H1 (cell line): Measurements from ENCODE around the gene SH3RF2. TPM values are rescaled to one million over a fixed set of nuclear protein-coding genes. Genes with fewer than 3 reads are reported as not detected.

ENCODE experiments used
- CTCF ChIA-PET: fragments of 300-600 bp; sonication (Branson Sonifier 250); formaldehyde crosslinking; loops from one replicate; lab custom pipeline; 2021; ENCODE audit not compliant: partially characterized antibody; lab: Charles Lee
- POLR2A ChIA-PET: fragments of 300-600 bp; sonication (Branson Sonifier 250); formaldehyde crosslinking; loops from one replicate; lab custom pipeline; 2021; ENCODE audit warnings: inconsistent platforms; ENCODE audit not compliant: partially characterized antibody; lab: Charles Lee
- DNase-seq, 2 experiments: peaks; one replicate each; pipeline versions ENCODE4 v3.0.0 to v3.0.0-alpha.2; 2010 to 2022; ENCODE audit warnings: low spot score in 2 of 2, low read depth in 1 of 2, mixed read lengths in 1 of 2
- FAIRE-seq: peaks from 2 replicates; lab custom pipeline; 2011; peaks lifted over from hg19 to GRCh38; lab: Jason Lieb, UNC
- H2AFZ ChIP-seq: 2 replicates; pipeline ENCODE4 v1.8.1; 2012; ENCODE audit warnings: low read length, inconsistent platforms
- H2AK5ac ChIP-seq: 2 replicates; pipeline ENCODE4 v1.6.1; 2013; ENCODE audit warnings: low read depth, low read length
- H2BK120ac ChIP-seq: replicated peaks from 2 replicates; pipeline ENCODE3; 2013; ENCODE audit warnings: low read depth, low read length, inconsistent platforms
- H2BK12ac ChIP-seq: 2 replicates; pipeline ENCODE4 v1.6.1; 2013; ENCODE audit warnings: low read depth, low read length
- H2BK15ac ChIP-seq: 2 replicates; pipeline ENCODE4 v1.6.1; 2013; ENCODE audit warnings: low read length
- H2BK20ac ChIP-seq: 2 replicates; pipeline ENCODE4 v1.6.1; 2013; ENCODE audit warnings: low read length
- H2BK5ac ChIP-seq: 2 replicates; pipeline ENCODE4 v1.6.1; 2013; ENCODE audit warnings: low read depth, low read length
- H3K14ac ChIP-seq: 2 replicates; pipeline ENCODE4 v1.6.1; 2013; ENCODE audit warnings: inconsistent platforms; ENCODE audit not compliant: insufficient read length
- H3K18ac ChIP-seq: 2 replicates; pipeline ENCODE4 v1.6.1; 2013; ENCODE audit warnings: low read length; ENCODE audit errors: extremely low read depth
- H3K23ac ChIP-seq: 2 replicates; pipeline ENCODE4 v1.6.1; 2013; ENCODE audit warnings: inconsistent platforms; ENCODE audit not compliant: insufficient read length
- H3K23me2 ChIP-seq: 2 replicates; pipeline ENCODE4 v1.6.1; 2013; ENCODE audit warnings: low read depth, low read length
- H3K27ac ChIP-seq: 2 replicates; pipeline ENCODE4 v1.6.1; 2011; ENCODE audit warnings: low read depth, low read length, inconsistent platforms
- H3K27me3 ChIP-seq, 4 experiments: replicated peaks in 1 of 4; 1 replicate in 1 of 4; 2 replicates in 3 of 4; pipeline versions ENCODE4 v1.6.1 to v1.8.1; 2011 to 2013; ENCODE audit warnings: low read length in 3 of 4, mild to moderate bottlenecking in 3 of 4, inconsistent platforms in 2 of 4, mixed read lengths in 2 of 4, moderate library complexity in 1 of 4; ENCODE audit not compliant: control insufficient read depth in 3 of 4, insufficient read depth in 3 of 4; ENCODE audit errors: extremely low read depth in 1 of 4
- H3K36me3 ChIP-seq, 4 experiments: 2 replicates each; pipeline versions ENCODE4 v1.6.1 to v1.8.1; 2011 to 2013; ENCODE audit warnings: mild to moderate bottlenecking in 4 of 4, low read length in 3 of 4, moderate library complexity in 2 of 4, control low read depth in 1 of 4, inconsistent platforms in 1 of 4; ENCODE audit not compliant: insufficient read depth in 4 of 4, control insufficient read depth in 2 of 4
- H3K4ac ChIP-seq: replicated peaks from 2 replicates; pipeline ENCODE3; 2013; ENCODE audit warnings: low read length, low read depth, mixed read lengths, inconsistent platforms; ENCODE audit not compliant: insufficient read length
- H3K4me1 ChIP-seq, 4 experiments: replicated peaks in 1 of 4; 1 replicate in 1 of 4; 2 replicates in 3 of 4; pipeline versions ENCODE4 v1.6.1 to v1.8.1; 2011 to 2013; ENCODE audit warnings: low read length in 3 of 4, inconsistent platforms in 2 of 4, mixed read lengths in 1 of 4; ENCODE audit not compliant: insufficient read depth in 4 of 4, control insufficient read depth in 3 of 4
- H3K4me2 ChIP-seq, 2 experiments: 2 replicates each; pipeline versions ENCODE4 v1.6.1 to v1.8.1; 2011 to 2013; ENCODE audit warnings: low read depth in 2 of 2, low read length in 2 of 2, control low read depth in 1 of 2, inconsistent platforms in 1 of 2, mild to moderate bottlenecking in 1 of 2; ENCODE audit not compliant: insufficient read depth in 1 of 2
- H3K4me3 ChIP-seq, 4 experiments: fragments of 200-600, 300-600 bp in 1 of 4; sonication (generic), shearing (Covaris generic), sonication (Bioruptor Twin) in 1 of 4; 2 replicates each; pipeline versions ENCODE4 v1.5.1 to v1.8.1; 2011 to 2016; ENCODE audit warnings: low read length in 4 of 4, low read depth in 3 of 4, control low read depth in 2 of 4, inconsistent platforms in 2 of 4, mild to moderate bottlenecking in 2 of 4, mixed read lengths in 1 of 4, moderate library complexity in 1 of 4; ENCODE audit not compliant: insufficient read depth in 2 of 4; ENCODE audit errors: extremely low read depth in 1 of 4
- H3K56ac ChIP-seq: replicated peaks from 2 replicates; pipeline ENCODE3; 2013; ENCODE audit warnings: low read depth, mild to moderate bottlenecking, mixed read lengths, low read length, inconsistent platforms; ENCODE audit not compliant: insufficient read length
- H3K79me1 ChIP-seq: 2 replicates; pipeline ENCODE4 v1.6.1; 2013; ENCODE audit warnings: low read depth, low read length, control low read depth
- H3K79me2 ChIP-seq, 2 experiments: 2 replicates each; pipeline versions ENCODE4 v1.6.1 to v1.8.1; 2012 to 2013; ENCODE audit warnings: low read length in 2 of 2, mild to moderate bottlenecking in 2 of 2, inconsistent platforms in 1 of 2; ENCODE audit not compliant: insufficient read depth in 2 of 2, control insufficient read depth in 1 of 2
- H3K9ac ChIP-seq, 4 experiments: replicated peaks in 1 of 4; 1 replicate in 1 of 4; 2 replicates in 3 of 4; pipeline versions ENCODE4 v1.6.1 to v1.8.1; 2011 to 2013; ENCODE audit warnings: low read depth in 3 of 4, low read length in 3 of 4, control low read depth in 2 of 4, mild to moderate bottlenecking in 2 of 4, moderate library complexity in 2 of 4, inconsistent platforms in 1 of 4; ENCODE audit errors: extremely low read depth in 1 of 4
- H3K9me3 ChIP-seq, 2 experiments: 2 replicates each; pipeline versions ENCODE4 v1.6.1 to v1.8.1; 2012 to 2013; ENCODE audit warnings: mild to moderate bottlenecking in 2 of 2, moderate library complexity in 2 of 2, control low read depth in 1 of 2, inconsistent platforms in 1 of 2, low read depth in 1 of 2, low read length in 1 of 2, mixed read lengths in 1 of 2; ENCODE audit not compliant: insufficient read depth in 2 of 2
- H4K20me1 ChIP-seq, 2 experiments: replicated peaks in 1 of 2; 2 replicates each; pipeline versions ENCODE3 to v1.8.1; 2011 to 2013; ENCODE audit warnings: inconsistent platforms in 2 of 2, low read length in 2 of 2, mild to moderate bottlenecking in 1 of 2; ENCODE audit not compliant: insufficient read depth in 2 of 2, control insufficient read depth in 1 of 2
- H4K5ac ChIP-seq: 2 replicates; pipeline ENCODE4 v1.6.1; 2013; ENCODE audit warnings: low read length, low read depth, mixed read lengths, inconsistent platforms; ENCODE audit not compliant: insufficient read length
- H4K8ac ChIP-seq: 2 replicates; pipeline ENCODE4 v1.8.0; 2013; ENCODE audit warnings: mild to moderate bottlenecking, moderate library complexity, low read length, inconsistent platforms; ENCODE audit not compliant: insufficient read depth; ENCODE audit errors: extremely low read depth
- H4K91ac ChIP-seq: replicated peaks from 2 replicates; pipeline ENCODE3; 2013; ENCODE audit warnings: low read length, mixed read lengths, inconsistent platforms; ENCODE audit not compliant: insufficient read length
- CHD1 ChIP-seq: IDR thresholded peaks from 2 replicates; pipeline ENCODE4 v1.6.1; 2012; ENCODE audit warnings: low read depth, low read length, improper control_type of control experiment
- CTBP2 ChIP-seq: IDR thresholded peaks from 2 replicates; pipeline ENCODE4 v1.7.0; 2011; ENCODE audit warnings: borderline replicate concordance, mild to moderate bottlenecking, moderate library complexity, mixed read lengths, low read length; ENCODE audit not compliant: insufficient read depth, insufficient read length
- KDM5A ChIP-seq: fragments of 200-600 bp; IDR thresholded peaks from 2 replicates; pipeline ENCODE4 v1.7.1; 2012; ENCODE audit warnings: mild to moderate bottlenecking, low read length, inconsistent platforms, mixed read lengths
- RAD21 ChIP-seq, 2 experiments: IDR thresholded peaks in 1 of 2; conservative IDR thresholded peaks in 1 of 2; 2 replicates each; pipeline ENCODE4 v1.6.1; 2011; ENCODE audit warnings: low read depth in 2 of 2, low read length in 2 of 2, improper control_type of control experiment in 1 of 2, inconsistent platforms in 1 of 2, mild to moderate bottlenecking in 1 of 2, moderate library complexity in 1 of 2
- RBBP5 ChIP-seq: IDR thresholded peaks from 2 replicates; pipeline ENCODE4 v1.7.1; 2012; ENCODE audit warnings: low read depth, mild to moderate bottlenecking, inconsistent platforms, low read length, moderate library complexity, borderline replicate concordance
- RNF2 ChIP-seq: fragments of 200-900, 300-1000 bp; sonication (generic); IDR thresholded peaks from 2 replicates; pipeline ENCODE4 v1.7.1; 2016; ENCODE audit warnings: borderline replicate concordance, low read depth, mild to moderate bottlenecking, antibody characterized with exemption, low read length; ENCODE audit not compliant: poor library complexity, severe bottlenecking; ENCODE audit errors: missing control alignments
- SP2 ChIP-seq: IDR thresholded peaks from 2 replicates; pipeline ENCODE4 v1.6.1; 2012; ENCODE audit warnings: mild to moderate bottlenecking, low read length, inconsistent platforms
- WGBS, 2 experiments: shearing (Covaris generic) in 1 of 2; methylation state at CpG; one replicate each; pipeline versions ENCODE4 v1.1.6 to v1.1.7; 2013 to 2015; ENCODE audit warnings: low lambda C conversion rate in 2 of 2, mixed read lengths in 2 of 2, inconsistent platforms in 1 of 2, low coverage in 1 of 2, missing lambda C conversion rate in 1 of 2; ENCODE audit not compliant: insufficient replicate concordance in 2 of 2, insufficient coverage in 1 of 2, insufficient read length in 1 of 2; ENCODE audit errors: extremely low coverage in 1 of 2, missing lambda C conversion rate in 1 of 2; 5-methylcytosine and 5-hydroxymethylcytosine counted together
- polyA plus RNA-seq, 7 experiments: library from polyadenylated mRNA; depleted of rRNA in 3 of 7; stranded (reverse) in 5 of 7; unstranded in 2 of 7; fragments of >200 nt in 5 of 7; fragments of 200-250 nt in 2 of 7; gene quantifications; 1 replicate in 5 of 7; 2 replicates in 1 of 7; 4 replicates in 1 of 7; pipeline versions ENCODE4 v1.2.1 to v1.2.3, GENCODE V29; 2011 to 2013; ENCODE audit warnings: missing spikeins in 2 of 7, mixed read lengths in 2 of 7
- total RNA-seq: library from RNA; stranded (reverse); fragmentation: NEBNext Ultra II Directional; extraction: Animal tissue kit (Norgen Biotek cat#: 25700); gene quantifications from 2 replicates; pipeline ENCODE4 v1.2.1, GENCODE V29; 2021
- TF ChIP-seq, protein P1 (sequence below), 3 experiments: IDR thresholded peaks; 1 replicate in 2 of 3; 2 replicates in 1 of 3; pipeline versions ENCODE4 v1.5.1 to v1.6.1; 2011; ENCODE audit warnings: low read length in 3 of 3, mild to moderate bottlenecking in 3 of 3, inconsistent platforms in 2 of 3, low read depth in 1 of 3, moderate library complexity in 1 of 3; ENCODE audit not compliant: insufficient read depth in 1 of 3; ENCODE audit errors: control extremely low read depth in 1 of 3

SH3RF2 gene
- total and polyA plus RNA-seq, 2 of the 8 experiments (the other 6 are each of a cell fraction or from before 2014, with no cell fraction given), result 0.80 to 0.95 TPM

- no peak overlapping the region for H3K23ac ChIP-seq
- no peaks in the 10 kb centered on the region for H4K20me1 ChIP-seq
- no peaks in the 10 kb centered on the region for H3K9me3 ChIP-seq
- no peak overlapping the region for H2BK120ac ChIP-seq
- no peaks in the 10 kb centered on the region for H3K27me3 ChIP-seq
- H2BK15ac ChIP-seq, result no peak overlapping the region
- H3K4ac ChIP-seq, result no peak overlapping the region
- H3K79me1 ChIP-seq, result no peaks in the 10 kb centered on the region
- H3K4me1 ChIP-seq, result no peaks in the 10 kb centered on the region
- no peak overlapping the region for H3K56ac ChIP-seq
- no peaks in the 10 kb centered on the region for H3K36me3 ChIP-seq
- H4K8ac ChIP-seq, result no peak overlapping the region
- no peak overlapping the region for H2BK5ac ChIP-seq
- H4K91ac ChIP-seq, result no peak overlapping the region
- H3K18ac ChIP-seq, result no peak overlapping the region
- WGBS, 2 experiments, result 81% methylated on average over 3 of the region's 3 CpGs; no CpG with 5 or more reads in 1 of the 2 experiments
- no peak overlapping the region for H3K14ac ChIP-seq
- DNase-seq (no peak), FAIRE-seq (no peak)
- no peak overlapping the region for H3K4me2 ChIP-seq
- no peaks in the 10 kb centered on the region for H3K23me2 ChIP-seq
- no peak overlapping the region for H3K9ac ChIP-seq
- ChIA-PET POLR2A (interaction anchor here (0.8 kb wide), 1 partner anchor 28 kb away, joined by 3 read pairs; the partner anchor contains the start of gene SH3RF2), CTCF (interaction anchor here (0.5 to 5.1 kb wide), 35 partner anchors 9 to 627 kb away, joined by 3 to 54 read pairs (median 4); partner anchors contain the start of gene PRELID2)
- no peak overlapping the region for H2AFZ ChIP-seq
- H3K27ac ChIP-seq, result no peak overlapping the region
- no peak overlapping the region for H4K5ac ChIP-seq
- no peak overlapping the region for H3K4me3 ChIP-seq
- H3K79me2 ChIP-seq, result no peaks in the 10 kb centered on the region
- no peak overlapping the region for H2AK5ac ChIP-seq
- H2BK20ac ChIP-seq, result no peak overlapping the region
- TF ChIP-seq RAD21 (IDR thresholded peaks at IDR 0.05 in 1 of 2, conservative IDR thresholded peaks at IDR 0.05 in 1 of 2; ENCODE audit: low read depth in 2 of 2, low read length in 2 of 2), result peak; percentile 51 to 66
- TF ChIP-seq KDM5A, result no peak
- no peak for TF ChIP-seq CHD1
- TF ChIP-seq RNF2, result no peak
- no peak for TF ChIP-seq CTBP2
- TF ChIP-seq RBBP5, result no peak
- TF ChIP-seq, protein P1, sequence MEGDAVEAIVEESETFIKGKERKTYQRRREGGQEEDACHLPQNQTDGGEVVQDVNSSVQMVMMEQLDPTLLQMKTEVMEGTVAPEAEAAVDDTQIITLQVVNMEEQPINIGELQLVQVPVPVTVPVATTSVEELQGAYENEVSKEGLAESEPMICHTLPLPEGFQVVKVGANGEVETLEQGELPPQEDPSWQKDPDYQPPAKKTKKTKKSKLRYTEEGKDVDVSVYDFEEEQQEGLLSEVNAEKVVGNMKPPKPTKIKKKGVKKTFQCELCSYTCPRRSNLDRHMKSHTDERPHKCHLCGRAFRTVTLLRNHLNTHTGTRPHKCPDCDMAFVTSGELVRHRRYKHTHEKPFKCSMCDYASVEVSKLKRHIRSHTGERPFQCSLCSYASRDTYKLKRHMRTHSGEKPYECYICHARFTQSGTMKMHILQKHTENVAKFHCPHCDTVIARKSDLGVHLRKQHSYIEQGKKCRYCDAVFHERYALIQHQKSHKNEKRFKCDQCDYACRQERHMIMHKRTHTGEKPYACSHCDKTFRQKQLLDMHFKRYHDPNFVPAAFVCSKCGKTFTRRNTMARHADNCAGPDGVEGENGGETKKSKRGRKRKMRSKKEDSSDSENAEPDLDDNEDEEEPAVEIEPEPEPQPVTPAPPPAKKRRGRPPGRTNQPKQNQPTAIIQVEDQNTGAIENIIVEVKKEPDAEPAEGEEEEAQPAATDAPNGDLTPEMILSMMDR (IDR thresholded peaks at IDR 0.05; ENCODE audit: control extremely low read depth in 1 of 3, insufficient read depth in 1 of 3, low read depth in 1 of 3, low read length in 3 of 3), result peak in 2 of 3 experiments; percentile 38 to 51; a peak in 3 of 4 replicates
- TF ChIP-seq SP2, result no peak
- TF ChIP-seq, all 59 proteins: peak for 2
- H2BK12ac ChIP-seq, result no peak overlapping the region
Observed at GRCh38 chr5:145908206-145908960, 28.0 kb upstream of the SH3RF2 start.
